H1 (cell line): ENCODE measurements around the gene LONP2. TPM values are rescaled to one million over a fixed set of nuclear protein-coding genes. Genes with fewer than 3 reads are reported as not detected.

Source experiments
- CTCF ChIA-PET: fragments of 300-600 bp; sonication (Branson Sonifier 250); formaldehyde crosslinking; loops from one replicate; lab custom pipeline; 2021; ENCODE audit not compliant: partially characterized antibody; lab: Charles Lee
- POLR2A ChIA-PET: fragments of 300-600 bp; sonication (Branson Sonifier 250); formaldehyde crosslinking; loops from one replicate; lab custom pipeline; 2021; ENCODE audit warnings: inconsistent platforms; ENCODE audit not compliant: partially characterized antibody; lab: Charles Lee
- DNase-seq, 2 experiments: peaks; one replicate each; pipeline versions ENCODE4 v3.0.0 to v3.0.0-alpha.2; 2010 to 2022; ENCODE audit warnings: low spot score in 2 of 2, low read depth in 1 of 2, mixed read lengths in 1 of 2
- FAIRE-seq: peaks from 2 replicates; lab custom pipeline; 2011; peaks lifted over from hg19 to GRCh38; lab: Jason Lieb, UNC
- H2AFZ ChIP-seq: 2 replicates; pipeline ENCODE4 v1.8.1; 2012; ENCODE audit warnings: low read length, inconsistent platforms
- H2AK5ac ChIP-seq: 2 replicates; pipeline ENCODE4 v1.6.1; 2013; ENCODE audit warnings: low read depth, low read length
- H2BK120ac ChIP-seq: replicated peaks from 2 replicates; pipeline ENCODE3; 2013; ENCODE audit warnings: low read depth, low read length, inconsistent platforms
- H2BK12ac ChIP-seq: 2 replicates; pipeline ENCODE4 v1.6.1; 2013; ENCODE audit warnings: low read depth, low read length
- H2BK15ac ChIP-seq: 2 replicates; pipeline ENCODE4 v1.6.1; 2013; ENCODE audit warnings: low read length
- H2BK20ac ChIP-seq: 2 replicates; pipeline ENCODE4 v1.6.1; 2013; ENCODE audit warnings: low read length
- H2BK5ac ChIP-seq: 2 replicates; pipeline ENCODE4 v1.6.1; 2013; ENCODE audit warnings: low read depth, low read length
- H3K14ac ChIP-seq: 2 replicates; pipeline ENCODE4 v1.6.1; 2013; ENCODE audit warnings: inconsistent platforms; ENCODE audit not compliant: insufficient read length
- H3K18ac ChIP-seq: 2 replicates; pipeline ENCODE4 v1.6.1; 2013; ENCODE audit warnings: low read length; ENCODE audit errors: extremely low read depth
- H3K23ac ChIP-seq: 2 replicates; pipeline ENCODE4 v1.6.1; 2013; ENCODE audit warnings: inconsistent platforms; ENCODE audit not compliant: insufficient read length
- H3K23me2 ChIP-seq: 2 replicates; pipeline ENCODE4 v1.6.1; 2013; ENCODE audit warnings: low read depth, low read length
- H3K27ac ChIP-seq: 2 replicates; pipeline ENCODE4 v1.6.1; 2011; ENCODE audit warnings: low read depth, low read length, inconsistent platforms
- H3K27me3 ChIP-seq, 4 experiments: replicated peaks in 1 of 4; 1 replicate in 1 of 4; 2 replicates in 3 of 4; pipeline versions ENCODE4 v1.6.1 to v1.8.1; 2011 to 2013; ENCODE audit warnings: low read length in 3 of 4, mild to moderate bottlenecking in 3 of 4, inconsistent platforms in 2 of 4, mixed read lengths in 2 of 4, moderate library complexity in 1 of 4; ENCODE audit not compliant: control insufficient read depth in 3 of 4, insufficient read depth in 3 of 4; ENCODE audit errors: extremely low read depth in 1 of 4
- H3K36me3 ChIP-seq, 4 experiments: 2 replicates each; pipeline versions ENCODE4 v1.6.1 to v1.8.1; 2011 to 2013; ENCODE audit warnings: mild to moderate bottlenecking in 4 of 4, low read length in 3 of 4, moderate library complexity in 2 of 4, control low read depth in 1 of 4, inconsistent platforms in 1 of 4; ENCODE audit not compliant: insufficient read depth in 4 of 4, control insufficient read depth in 2 of 4
- H3K4ac ChIP-seq: replicated peaks from 2 replicates; pipeline ENCODE3; 2013; ENCODE audit warnings: low read length, low read depth, mixed read lengths, inconsistent platforms; ENCODE audit not compliant: insufficient read length
- H3K4me1 ChIP-seq, 4 experiments: replicated peaks in 1 of 4; 1 replicate in 1 of 4; 2 replicates in 3 of 4; pipeline versions ENCODE4 v1.6.1 to v1.8.1; 2011 to 2013; ENCODE audit warnings: low read length in 3 of 4, inconsistent platforms in 2 of 4, mixed read lengths in 1 of 4; ENCODE audit not compliant: insufficient read depth in 4 of 4, control insufficient read depth in 3 of 4
- H3K4me2 ChIP-seq, 2 experiments: 2 replicates each; pipeline versions ENCODE4 v1.6.1 to v1.8.1; 2011 to 2013; ENCODE audit warnings: low read depth in 2 of 2, low read length in 2 of 2, control low read depth in 1 of 2, inconsistent platforms in 1 of 2, mild to moderate bottlenecking in 1 of 2; ENCODE audit not compliant: insufficient read depth in 1 of 2
- H3K4me3 ChIP-seq, 4 experiments: fragments of 200-600, 300-600 bp in 1 of 4; sonication (generic), shearing (Covaris generic), sonication (Bioruptor Twin) in 1 of 4; 2 replicates each; pipeline versions ENCODE4 v1.5.1 to v1.8.1; 2011 to 2016; ENCODE audit warnings: low read length in 4 of 4, low read depth in 3 of 4, control low read depth in 2 of 4, inconsistent platforms in 2 of 4, mild to moderate bottlenecking in 2 of 4, mixed read lengths in 1 of 4, moderate library complexity in 1 of 4; ENCODE audit not compliant: insufficient read depth in 2 of 4; ENCODE audit errors: extremely low read depth in 1 of 4
- H3K56ac ChIP-seq: replicated peaks from 2 replicates; pipeline ENCODE3; 2013; ENCODE audit warnings: low read depth, mild to moderate bottlenecking, mixed read lengths, low read length, inconsistent platforms; ENCODE audit not compliant: insufficient read length
- H3K79me1 ChIP-seq: 2 replicates; pipeline ENCODE4 v1.6.1; 2013; ENCODE audit warnings: low read depth, low read length, control low read depth
- H3K79me2 ChIP-seq, 2 experiments: 2 replicates each; pipeline versions ENCODE4 v1.6.1 to v1.8.1; 2012 to 2013; ENCODE audit warnings: low read length in 2 of 2, mild to moderate bottlenecking in 2 of 2, inconsistent platforms in 1 of 2; ENCODE audit not compliant: insufficient read depth in 2 of 2, control insufficient read depth in 1 of 2
- H3K9ac ChIP-seq, 4 experiments: replicated peaks in 1 of 4; 1 replicate in 1 of 4; 2 replicates in 3 of 4; pipeline versions ENCODE4 v1.6.1 to v1.8.1; 2011 to 2013; ENCODE audit warnings: low read depth in 3 of 4, low read length in 3 of 4, control low read depth in 2 of 4, mild to moderate bottlenecking in 2 of 4, moderate library complexity in 2 of 4, inconsistent platforms in 1 of 4; ENCODE audit errors: extremely low read depth in 1 of 4
- H3K9me3 ChIP-seq, 2 experiments: 2 replicates each; pipeline versions ENCODE4 v1.6.1 to v1.8.1; 2012 to 2013; ENCODE audit warnings: mild to moderate bottlenecking in 2 of 2, moderate library complexity in 2 of 2, control low read depth in 1 of 2, inconsistent platforms in 1 of 2, low read depth in 1 of 2, low read length in 1 of 2, mixed read lengths in 1 of 2; ENCODE audit not compliant: insufficient read depth in 2 of 2
- H4K20me1 ChIP-seq, 2 experiments: replicated peaks in 1 of 2; 2 replicates each; pipeline versions ENCODE3 to v1.8.1; 2011 to 2013; ENCODE audit warnings: inconsistent platforms in 2 of 2, low read length in 2 of 2, mild to moderate bottlenecking in 1 of 2; ENCODE audit not compliant: insufficient read depth in 2 of 2, control insufficient read depth in 1 of 2
- H4K5ac ChIP-seq: 2 replicates; pipeline ENCODE4 v1.6.1; 2013; ENCODE audit warnings: low read length, low read depth, mixed read lengths, inconsistent platforms; ENCODE audit not compliant: insufficient read length
- H4K8ac ChIP-seq: 2 replicates; pipeline ENCODE4 v1.8.0; 2013; ENCODE audit warnings: mild to moderate bottlenecking, moderate library complexity, low read length, inconsistent platforms; ENCODE audit not compliant: insufficient read depth; ENCODE audit errors: extremely low read depth
- H4K91ac ChIP-seq: replicated peaks from 2 replicates; pipeline ENCODE3; 2013; ENCODE audit warnings: low read length, mixed read lengths, inconsistent platforms; ENCODE audit not compliant: insufficient read length
- CBX5 ChIP-seq: fragments of 300-800, 300-1000 bp; sonication (generic); IDR thresholded peaks from 2 replicates; pipeline ENCODE4 v1.7.1; 2016; ENCODE audit warnings: antibody characterized with exemption, low read length, low read depth
- CEBPB ChIP-seq: IDR thresholded peaks from 2 replicates; pipeline ENCODE4 v1.6.1; 2012; ENCODE audit warnings: low read depth, low read length
- CHD1 ChIP-seq: IDR thresholded peaks from 2 replicates; pipeline ENCODE4 v1.6.1; 2012; ENCODE audit warnings: low read depth, low read length, improper control_type of control experiment
- CHD2 ChIP-seq: IDR thresholded peaks from 2 replicates; pipeline ENCODE4 v1.6.1; 2012; ENCODE audit warnings: low read length, improper control_type of control experiment
- FOSL1 ChIP-seq: IDR thresholded peaks from 2 replicates; pipeline ENCODE4 v1.6.1; 2011; ENCODE audit warnings: mild to moderate bottlenecking, low read depth, low read length, moderate library complexity; ENCODE audit not compliant: insufficient read depth
- GABPA ChIP-seq: IDR thresholded peaks from 2 replicates; pipeline ENCODE4 v1.6.1; 2011; ENCODE audit warnings: mild to moderate bottlenecking, low read length, moderate library complexity, borderline replicate concordance; ENCODE audit not compliant: insufficient read depth
- KDM4A ChIP-seq: IDR thresholded peaks from one replicate; pipeline ENCODE4 v1.7.1; 2012; ENCODE audit warnings: low read depth, mild to moderate bottlenecking, moderate library complexity, low read length, inconsistent platforms; ENCODE audit not compliant: severe bottlenecking
- MAFK ChIP-seq: IDR thresholded peaks from 2 replicates; pipeline ENCODE4 v1.6.1; 2012; ENCODE audit warnings: low read depth, mild to moderate bottlenecking, improper control_type of control experiment, low read length
- POLR2A ChIP-seq, 2 experiments: IDR thresholded peaks; 1 replicate in 1 of 2; 2 replicates in 1 of 2; pipeline ENCODE4 v1.6.1; 2011; ENCODE audit warnings: low read depth in 2 of 2, low read length in 2 of 2, mild to moderate bottlenecking in 2 of 2; ENCODE audit errors: control extremely low read depth in 1 of 2
- POU5F1 ChIP-seq: IDR thresholded peaks from 2 replicates; pipeline ENCODE4 v1.6.1; 2011; ENCODE audit warnings: low read depth, mild to moderate bottlenecking, low read length, moderate library complexity
- RBBP5 ChIP-seq: IDR thresholded peaks from 2 replicates; pipeline ENCODE4 v1.7.1; 2012; ENCODE audit warnings: low read depth, mild to moderate bottlenecking, inconsistent platforms, low read length, moderate library complexity, borderline replicate concordance
- RNF2 ChIP-seq: fragments of 200-900, 300-1000 bp; sonication (generic); IDR thresholded peaks from 2 replicates; pipeline ENCODE4 v1.7.1; 2016; ENCODE audit warnings: borderline replicate concordance, low read depth, mild to moderate bottlenecking, antibody characterized with exemption, low read length; ENCODE audit not compliant: poor library complexity, severe bottlenecking; ENCODE audit errors: missing control alignments
- WGBS, 2 experiments: shearing (Covaris generic) in 1 of 2; methylation state at CpG; one replicate each; pipeline versions ENCODE4 v1.1.6 to v1.1.7; 2013 to 2015; ENCODE audit warnings: low lambda C conversion rate in 2 of 2, mixed read lengths in 2 of 2, inconsistent platforms in 1 of 2, low coverage in 1 of 2, missing lambda C conversion rate in 1 of 2; ENCODE audit not compliant: insufficient replicate concordance in 2 of 2, insufficient coverage in 1 of 2, insufficient read length in 1 of 2; ENCODE audit errors: extremely low coverage in 1 of 2, missing lambda C conversion rate in 1 of 2; 5-methylcytosine and 5-hydroxymethylcytosine counted together
- polyA plus RNA-seq, 7 experiments: library from polyadenylated mRNA; depleted of rRNA in 3 of 7; stranded (reverse) in 5 of 7; unstranded in 2 of 7; fragments of >200 nt in 5 of 7; fragments of 200-250 nt in 2 of 7; gene quantifications; 1 replicate in 5 of 7; 2 replicates in 1 of 7; 4 replicates in 1 of 7; pipeline versions ENCODE4 v1.2.1 to v1.2.3, GENCODE V29; 2011 to 2013; ENCODE audit warnings: missing spikeins in 2 of 7, mixed read lengths in 2 of 7
- total RNA-seq: library from RNA; stranded (reverse); fragmentation: NEBNext Ultra II Directional; extraction: Animal tissue kit (Norgen Biotek cat#: 25700); gene quantifications from 2 replicates; pipeline ENCODE4 v1.2.1, GENCODE V29; 2021
- TF ChIP-seq, protein P1 (sequence below): IDR thresholded peaks from 2 replicates; pipeline ENCODE4 v1.6.1; 2011; ENCODE audit warnings: low read depth, mild to moderate bottlenecking, low read length; ENCODE audit not compliant: insufficient read depth

Gene LONP2
- total and polyA plus RNA-seq, 2 of the 8 experiments (the other 6 are each of a cell fraction or from before 2014, with no cell fraction given): 8.1 to 23.1 TPM

- CTCF ChIA-PET: interaction anchor here (0.7 to 2.9 kb wide), 4 partner anchors 21 to 398 kb away, joined by 3 to 12 read pairs (median 6); no protein-coding TSS in a partner anchor
- TF ChIP-seq CBX5 (no peak), FOSL1 (no peak), GABPA (no peak), POU5F1 (no peak), RNF2 (no peak), CEBPB (no peak), POLR2A (IDR thresholded peaks at IDR 0.05; ENCODE audit: control extremely low read depth in 1 of 2, low read depth in 2 of 2, low read length in 2 of 2) (no peak), CHD1 (no peak), RBBP5 (no peak), MAFK (no peak), KDM4A (no peak), CHD2 (no peak)
- TF ChIP-seq, protein P1, sequence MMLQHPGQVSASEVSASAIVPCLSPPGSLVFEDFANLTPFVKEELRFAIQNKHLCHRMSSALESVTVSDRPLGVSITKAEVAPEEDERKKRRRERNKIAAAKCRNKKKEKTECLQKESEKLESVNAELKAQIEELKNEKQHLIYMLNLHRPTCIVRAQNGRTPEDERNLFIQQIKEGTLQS: no peak
Measured at GRCh38 chr16:48232493-48233040, 11.5 kb upstream of the LONP2 start.

More at GRCh38 chr16:48232493-48233040, 11.5 kb upstream of the LONP2 start:
- no peak overlapping the region for H4K91ac ChIP-seq
- H2BK120ac ChIP-seq: no peak overlapping the region
- no peak overlapping the region for H4K5ac ChIP-seq
- no peak overlapping the region for H2AFZ ChIP-seq
- H3K79me2 ChIP-seq: no peaks in the 10 kb centered on the region
- H2AK5ac ChIP-seq: no peak overlapping the region
- no peak overlapping the region for H3K18ac ChIP-seq
- H3K36me3 ChIP-seq: no peaks in the 10 kb centered on the region
- no peak overlapping the region for H3K4ac ChIP-seq
- no peak overlapping the region for H4K8ac ChIP-seq
- WGBS, 2 experiments: 96% methylated on average over 2 of the region's 2 CpGs; no CpG with 5 or more reads in 1 of the 2 experiments
- DNase-seq (no peak), FAIRE-seq (no peak)
- H3K56ac ChIP-seq: no peak overlapping the region
- H3K14ac ChIP-seq: no peak overlapping the region
- H3K4me2 ChIP-seq: no peak overlapping the region
- H2BK20ac ChIP-seq: no peak overlapping the region
- H3K23ac ChIP-seq: no peak overlapping the region
- POLR2A ChIA-PET: interaction anchor here (0.8 kb wide), 1 partner anchor 128 kb away, joined by 3 read pairs; no protein-coding TSS in a partner anchor
- H3K27ac ChIP-seq: no peak overlapping the region
- H2BK15ac ChIP-seq: no peak overlapping the region
- H4K20me1 ChIP-seq: no peaks in the 10 kb centered on the region
- no peak overlapping the region for H2BK5ac ChIP-seq
- H2BK12ac ChIP-seq: no peak overlapping the region
- H3K27me3 ChIP-seq: no peaks in the 10 kb centered on the region
- no peaks in the 10 kb centered on the region for H3K4me1 ChIP-seq
- H3K9me3 ChIP-seq: no peaks in the 10 kb centered on the region
- no peaks in the 10 kb centered on the region for H3K79me1 ChIP-seq
- H3K4me3 ChIP-seq: no peak overlapping the region
- H3K23me2 ChIP-seq: no peaks in the 10 kb centered on the region
- H3K9ac ChIP-seq: no peak overlapping the region
